ENCODE results near the gene MEIS2.

The MEIS2 gene

DNA sequence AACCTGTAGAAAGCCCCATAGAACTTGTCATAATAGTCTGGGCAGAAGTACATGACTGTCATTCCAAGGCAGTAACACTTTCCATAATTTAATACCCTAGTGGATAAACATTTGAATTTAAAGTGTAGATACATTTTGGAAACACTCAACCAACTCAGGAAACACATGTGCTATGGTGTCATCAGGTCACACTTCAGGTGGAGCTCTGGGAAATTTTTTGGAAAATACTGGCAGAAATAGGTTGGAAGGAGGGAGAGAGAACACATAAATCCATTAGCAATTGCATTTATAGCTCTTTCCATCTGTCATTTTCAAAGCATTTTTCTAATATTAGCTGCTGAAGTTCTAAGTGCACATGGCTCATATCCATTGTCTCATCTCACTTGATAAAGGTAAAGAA lies 135.7 kb downstream of the MEIS2 start:
- TF ChIP-seq GATA1 (IDR thresholded peaks at IDR 0.05; ENCODE audit: low read depth, low read length) (no peak), POLR2A (IDR thresholded peaks at IDR 0.05; ENCODE audit: low read length) (no peak)
- no peak for DNase-seq

GRCh38 chr15:36961956-36962355 lies 138.4 kb downstream of the MEIS2 start:
- TF ChIP-seq POLR2A (IDR thresholded peaks at IDR 0.05; ENCODE audit: low read length) = no peak
- no peak for DNase-seq

DNA sequence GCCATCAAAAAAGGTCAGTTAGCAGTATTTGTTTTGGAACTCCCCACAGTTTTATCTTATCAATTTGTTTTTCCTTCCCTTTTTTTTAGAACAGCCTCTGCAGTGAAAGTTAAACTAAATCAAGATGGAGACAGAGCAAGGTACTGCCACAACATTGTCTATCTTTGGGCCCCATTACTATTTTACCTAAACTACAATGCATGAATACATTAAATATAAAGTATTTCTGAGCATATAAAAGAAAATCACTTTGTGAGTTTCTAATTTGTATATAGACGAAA lies 139.5 kb downstream of the MEIS2 start:
- no peak for TF ChIP-seq POLR2A (IDR thresholded peaks at IDR 0.05; ENCODE audit: low read length)
- no peak for TF ChIP-seq GATA1 (IDR thresholded peaks at IDR 0.05; ENCODE audit: low read depth, low read length)
- DNase-seq = no peak

- DNase-seq = no peak
- TF ChIP-seq POLR2A (IDR thresholded peaks at IDR 0.05; ENCODE audit: low read length) = no peak
- no peak for TF ChIP-seq GATA1 (IDR thresholded peaks at IDR 0.05; ENCODE audit: low read depth, low read length)
These were observed 140.0 kb downstream of the MEIS2 start for GRCh38 chr15:36960179-36960946.

- DNase-seq = no peak
- TF ChIP-seq GATA1 (IDR thresholded peaks at IDR 0.05; ENCODE audit: low read depth, low read length) (no peak), POLR2A (IDR thresholded peaks at IDR 0.05; ENCODE audit: low read length) (no peak)
These were observed 140.6 kb downstream of the MEIS2 start for GRCh38 chr15:36959746-36960145.

GRCh38 chr15:36958606-36959005 lies 141.7 kb downstream of the MEIS2 start:
- TF ChIP-seq GATA1 (IDR thresholded peaks at IDR 0.05; ENCODE audit: low read depth, low read length) (no peak), POLR2A (IDR thresholded peaks at IDR 0.05; ENCODE audit: low read length) (no peak)
- no peak for DNase-seq

- TF ChIP-seq GATA1 (IDR thresholded peaks at IDR 0.05; ENCODE audit: low read depth, low read length) (no peak), POLR2A (IDR thresholded peaks at IDR 0.05; ENCODE audit: low read length) (no peak)
- DNase-seq = no peak
These were observed 145.9 kb downstream of the MEIS2 start for GRCh38 chr15:36954486-36954885.

DNA sequence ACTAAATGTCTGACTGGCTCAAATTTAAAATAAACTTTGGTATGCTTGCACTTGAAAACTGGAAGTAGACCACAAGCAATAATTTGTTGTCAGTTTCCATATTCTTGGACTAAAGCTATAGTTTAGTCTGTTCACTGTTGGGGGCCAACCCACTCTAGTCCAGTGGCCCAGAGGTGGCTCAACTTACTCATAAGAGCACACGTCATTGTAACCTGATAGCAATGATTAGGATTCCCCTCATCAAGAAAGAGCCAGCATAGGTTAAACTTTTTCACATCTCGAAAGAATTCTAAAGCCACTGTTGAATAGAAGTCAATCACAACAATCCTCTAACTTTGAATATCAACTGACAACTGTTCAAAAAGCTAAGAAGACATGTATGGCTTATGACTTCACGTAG lies 147.0 kb downstream of the MEIS2 start:
- DNase-seq = no peak
- TF ChIP-seq POLR2A (IDR thresholded peaks at IDR 0.05; ENCODE audit: low read length) (no peak), GATA1 (IDR thresholded peaks at IDR 0.05; ENCODE audit: low read depth, low read length) (no peak)

GRCh38 chr15:36951731-36952247 lies 148.6 kb downstream of the MEIS2 start:
- DNase-seq = no peak
- no peak for TF ChIP-seq POLR2A (IDR thresholded peaks at IDR 0.05; ENCODE audit: low read length)
- no peak for TF ChIP-seq GATA1 (IDR thresholded peaks at IDR 0.05; ENCODE audit: low read depth, low read length)

GRCh38 chr15:36950371-36950770 lies 150.0 kb downstream of the MEIS2 start:
- DNase-seq = no peak
- no peak for TF ChIP-seq GATA1 (IDR thresholded peaks at IDR 0.05; ENCODE audit: low read depth, low read length)

GRCh38 chr15:36948982-36949381 lies 151.4 kb downstream of the MEIS2 start:
- no peak for TF ChIP-seq GATA1 (IDR thresholded peaks at IDR 0.05; ENCODE audit: low read depth, low read length)
- DNase-seq = no peak

DNA sequence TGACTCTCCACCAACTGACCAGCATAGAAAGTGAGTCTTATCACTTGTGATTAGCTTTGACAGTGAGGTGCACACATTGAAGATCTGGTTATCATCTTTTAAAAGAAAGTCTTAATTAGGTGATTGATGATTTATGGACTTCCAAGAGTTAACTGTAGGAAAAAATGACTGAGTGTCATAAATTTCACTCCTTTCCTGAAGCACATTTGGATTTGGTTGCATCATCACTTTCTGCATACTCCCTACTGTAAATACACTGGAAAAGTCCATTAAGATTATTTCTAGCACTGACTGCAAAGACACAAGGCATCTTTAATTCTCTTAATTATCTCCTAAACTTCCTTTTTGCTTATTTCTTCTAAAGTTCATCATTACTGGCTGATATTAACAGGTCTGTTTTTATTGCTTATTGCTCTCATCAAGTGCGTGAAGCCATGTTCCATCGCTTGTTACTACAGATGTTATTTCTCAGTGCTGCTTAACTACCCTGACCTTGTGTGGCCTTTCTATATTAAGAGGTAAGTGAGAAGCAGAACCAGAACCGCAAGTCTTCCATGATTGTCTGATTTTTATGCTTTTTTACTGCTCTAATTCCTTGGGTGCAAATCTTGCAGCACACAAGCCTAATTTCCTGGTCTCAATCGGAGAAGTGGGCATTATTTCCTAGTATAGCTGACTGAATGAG lies 153.2 kb downstream of the MEIS2 start:
- TF ChIP-seq GATA1 (IDR thresholded peaks at IDR 0.05; ENCODE audit: low read depth, low read length) (no peak), POLR2A (IDR thresholded peaks at IDR 0.05; ENCODE audit: low read length) (no peak)
- no peak for DNase-seq

DNA sequence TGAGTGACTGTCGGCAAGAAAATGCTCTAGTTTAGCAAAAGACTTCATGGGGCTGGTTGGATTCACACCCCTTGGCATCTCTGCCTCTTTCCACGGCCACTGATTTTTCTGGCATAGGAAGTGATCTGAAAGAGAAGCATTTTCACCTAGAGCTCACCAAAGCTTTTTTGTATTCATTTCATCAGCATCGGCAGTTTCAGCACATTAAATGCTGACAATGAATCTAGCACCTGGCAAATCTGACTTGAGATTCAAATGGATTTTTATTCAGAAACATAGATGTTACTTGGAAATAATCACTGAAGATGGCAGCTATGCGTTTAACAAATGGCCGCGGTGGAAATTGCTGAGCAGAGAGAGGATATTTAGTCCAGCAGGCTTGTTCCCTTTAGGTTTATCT lies 155.9 kb downstream of the MEIS2 start:
- no peak for DNase-seq
- TF ChIP-seq GATA1 (IDR thresholded peaks at IDR 0.05; ENCODE audit: low read depth, low read length) = no peak
- no peak for TF ChIP-seq POLR2A (IDR thresholded peaks at IDR 0.05; ENCODE audit: low read length)

GRCh38 chr15:36943508-36944361 lies 156.6 kb downstream of the MEIS2 start:
- TF ChIP-seq GATA1 (IDR thresholded peaks at IDR 0.05; ENCODE audit: low read depth, low read length) (no peak), POLR2A (IDR thresholded peaks at IDR 0.05; ENCODE audit: low read length) (no peak)
- DNase-seq = no peak
